Activated naive CD4-positive, alpha-beta T cell treated with anti-CD3 and anti-CD28 coated beads, Interleukin-2, amount 50 U/mL, for 16 hours (primary cell): ENCODE results near the gene TBX18.

ENCODE experiments used
- DNase-seq: peaks from one replicate; pipeline ENCODE4 v3.0.0-alpha.2; 2020

The TBX18 gene

GRCh38 chr6:84667252-84668213 is 96.9 kb downstream of the TBX18 start:
- DNase-seq, result no peak

- DNase-seq, result no peak
Measured at GRCh38 chr6:84665401-84665800, 99.0 kb downstream of the TBX18 start.

- no peak for DNase-seq
Measured at GRCh38 chr6:84663866-84664265, 100.5 kb downstream of the TBX18 start.

- DNase-seq, result no peak
Measured at GRCh38 chr6:84657486-84657885, 106.9 kb downstream of the TBX18 start.

GRCh38 chr6:84657025-84657424 is 107.4 kb downstream of the TBX18 start:
- no peak for DNase-seq

- no peak for DNase-seq
Measured at GRCh38 chr6:84653027-84653551, 111.3 kb downstream of the TBX18 start.

GRCh38 chr6:84652356-84653026 is 111.9 kb downstream of the TBX18 start:
- no peak for DNase-seq

- no peak for DNase-seq
Measured at GRCh38 chr6:84651583-84651982, 112.8 kb downstream of the TBX18 start.

- no peak for DNase-seq
Measured at GRCh38 chr6:84648444-84648843, 116.0 kb downstream of the TBX18 start.

- DNase-seq, result no peak
Measured at GRCh38 chr6:84645563-84646266, 118.7 kb downstream of the TBX18 start.

GRCh38 chr6:84645000-84645399 is 119.4 kb downstream of the TBX18 start:
- DNase-seq, result no peak

GRCh38 chr6:84643778-84644177 is 120.6 kb downstream of the TBX18 start:
- DNase-seq, result no peak

- DNase-seq, result no peak
Measured at GRCh38 chr6:84641076-84641475, 123.3 kb downstream of the TBX18 start.

- no peak for DNase-seq
Measured at GRCh38 chr6:84639396-84639795, 125.0 kb downstream of the TBX18 start.

GRCh38 chr6:84638286-84638685 is 126.1 kb downstream of the TBX18 start:
- DNase-seq, result no peak
